Measurements from ENCODE around the gene CNTN6. TPM values are rescaled to one million over a fixed set of nuclear protein-coding genes. Genes with fewer than 3 reads are reported as not detected.

Gene CNTN6
- total RNA-seq, 1 experiment from 2014 or later, result not detected

GRCh38 chr3:1326546-1326945 is 233.7 kb downstream of the CNTN6 start:
- TF ChIP-seq, protein P1, sequence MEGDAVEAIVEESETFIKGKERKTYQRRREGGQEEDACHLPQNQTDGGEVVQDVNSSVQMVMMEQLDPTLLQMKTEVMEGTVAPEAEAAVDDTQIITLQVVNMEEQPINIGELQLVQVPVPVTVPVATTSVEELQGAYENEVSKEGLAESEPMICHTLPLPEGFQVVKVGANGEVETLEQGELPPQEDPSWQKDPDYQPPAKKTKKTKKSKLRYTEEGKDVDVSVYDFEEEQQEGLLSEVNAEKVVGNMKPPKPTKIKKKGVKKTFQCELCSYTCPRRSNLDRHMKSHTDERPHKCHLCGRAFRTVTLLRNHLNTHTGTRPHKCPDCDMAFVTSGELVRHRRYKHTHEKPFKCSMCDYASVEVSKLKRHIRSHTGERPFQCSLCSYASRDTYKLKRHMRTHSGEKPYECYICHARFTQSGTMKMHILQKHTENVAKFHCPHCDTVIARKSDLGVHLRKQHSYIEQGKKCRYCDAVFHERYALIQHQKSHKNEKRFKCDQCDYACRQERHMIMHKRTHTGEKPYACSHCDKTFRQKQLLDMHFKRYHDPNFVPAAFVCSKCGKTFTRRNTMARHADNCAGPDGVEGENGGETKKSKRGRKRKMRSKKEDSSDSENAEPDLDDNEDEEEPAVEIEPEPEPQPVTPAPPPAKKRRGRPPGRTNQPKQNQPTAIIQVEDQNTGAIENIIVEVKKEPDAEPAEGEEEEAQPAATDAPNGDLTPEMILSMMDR (conservative IDR thresholded peaks at IDR 0.05), result no peak
- H3K79me2 ChIP-seq (ENCODE audit: insufficient read depth, low read length), result no peaks in the 10 kb centered on the region
- no peaks in the 10 kb centered on the region for H3K23me2 ChIP-seq (ENCODE audit: insufficient read length, low read depth, low read length, poor library complexity, severe bottlenecking)
- no peaks in the 10 kb centered on the region for H3K9me3 Mint-ChIP-seq
- no peak overlapping the region for H4K5ac ChIP-seq (ENCODE audit: insufficient read length, low read depth, low read length)
- H3K56ac ChIP-seq (ENCODE audit: insufficient read length, low read depth, low read length), result no peak overlapping the region
- no peaks in the 10 kb centered on the region for H3K4me1 ChIP-seq (ENCODE audit: insufficient read depth, low read length)
- no peaks in the 10 kb centered on the region; the same call in 1 of the 2 replicates for H3K27me3 Mint-ChIP-seq (ENCODE audit: low read depth)
- H3K9ac ChIP-seq (ENCODE audit: extremely low read depth, insufficient read length, low read length), result no peak overlapping the region
- no peak overlapping the region for H3K14ac ChIP-seq (ENCODE audit: insufficient read depth, low read length)
- no peak overlapping the region for H3K4me3 Mint-ChIP-seq
- no peaks in the 10 kb centered on the region for H3K9me3 ChIP-seq (ENCODE audit: control insufficient read depth, low read depth, low read length)
- H3K4ac ChIP-seq (ENCODE audit: low read depth, low read length), result no peak overlapping the region
- no peak overlapping the region for H2BK15ac ChIP-seq (ENCODE audit: low read depth, low read length)
- no peak overlapping the region for H2BK5ac ChIP-seq (ENCODE audit: insufficient read length, low read length)
- DNase-seq, result no peak
- H3K4me1 Mint-ChIP-seq, result peaks cover 5 to 18% of the 10 kb centered on the region in 2 experiments
- no peak overlapping the region for H2BK120ac ChIP-seq (ENCODE audit: low read depth, low read length, poor library complexity, severe bottlenecking)
- no peak overlapping the region for H2BK12ac ChIP-seq (ENCODE audit: insufficient read length, low read depth, low read length)
- no peak overlapping the region for H3T11ph ChIP-seq (ENCODE audit: low read length)
- H3K79me1 ChIP-seq (ENCODE audit: insufficient read depth, low read depth, low read length, poor library complexity, severe bottlenecking), result no peaks in the 10 kb centered on the region
- H3K4me2 ChIP-seq (ENCODE audit: insufficient read depth, insufficient read length, low read length), result no peak overlapping the region
- no peak overlapping the region for H2BK20ac ChIP-seq (ENCODE audit: low read depth, low read length, poor library complexity, severe bottlenecking)
- no peak overlapping the region for H3K18ac ChIP-seq (ENCODE audit: insufficient read length, low read depth, low read length)
- no peak overlapping the region for H3K27ac ChIP-seq (ENCODE audit: insufficient read length, low read depth, low read length)
- no peak overlapping the region for H2AK5ac ChIP-seq (ENCODE audit: insufficient read length, low read length)
- no peak overlapping the region for H4K91ac ChIP-seq (ENCODE audit: insufficient read length, low read depth, low read length)
- H3K23ac ChIP-seq (ENCODE audit: insufficient read length, low read depth, low read length), result no peak overlapping the region
- no peaks in the 10 kb centered on the region for H3K27me3 ChIP-seq (ENCODE audit: insufficient read depth, low read length)
- no peak overlapping the region for H4K8ac ChIP-seq (replicated peaks; ENCODE audit: insufficient read length, low read depth, low read length)
- no peak overlapping the region for H3K27ac Mint-ChIP-seq
- H3K36me3 Mint-ChIP-seq (ENCODE audit: insufficient read depth in 1 of 3, low read depth in 3 of 3), result no peaks in the 10 kb centered on the region
- H4K20me1 ChIP-seq (ENCODE audit: control insufficient read depth, insufficient read depth, insufficient read length), result no peaks in the 10 kb centered on the region
- no peak overlapping the region for H2AFZ ChIP-seq (ENCODE audit: low read length)
